ACC112 (cell line): ENCODE results near the gene SNX1.
"Not testable (repeated sequence)": the region's sequence is repeated elsewhere in the genome, so short reads cannot be mapped to it uniquely, and the experiment has no call there.

Experiments used
- H2AFZ ChIP-seq: fragments of 200-600 bp; sonication (generic); one replicate; pipeline ENCODE4 v1.6.0; 2017; ENCODE audit warnings: antibody characterized with exemption, low read length; ENCODE audit not compliant: unreplicated experiment
- H3K27ac ChIP-seq: fragments of 200-600 bp; sonication (generic); 2 replicates; pipeline ENCODE4 v1.5.1; 2014; ENCODE audit warnings: low read depth, mild to moderate bottlenecking, antibody characterized with exemption, low read length, moderate library complexity
- H3K27me3 ChIP-seq: fragments of 200-600 bp; sonication (generic); 2 replicates; pipeline ENCODE4 v1.6.1; 2014; ENCODE audit warnings: mild to moderate bottlenecking, antibody characterized with exemption, low read length, moderate library complexity, mixed read lengths; ENCODE audit not compliant: insufficient read depth
- H3K36me3 ChIP-seq: fragments of 200-600 bp; sonication (generic); 2 replicates; pipeline ENCODE4 v1.6.1; 2016; ENCODE audit warnings: mild to moderate bottlenecking, antibody characterized with exemption, low read length, moderate library complexity, mixed read lengths; ENCODE audit not compliant: insufficient read depth
- H3K4me1 ChIP-seq: fragments of 200-600 bp; sonication (generic); one replicate; pipeline ENCODE4 v1.6.1; 2016; ENCODE audit warnings: low read length, mixed read lengths; ENCODE audit not compliant: insufficient read depth, unreplicated experiment, control insufficient read depth
- H3K4me3 ChIP-seq: fragments of 200-600 bp; sonication (generic); 2 replicates; pipeline ENCODE4 v1.5.1; 2014; ENCODE audit warnings: mild to moderate bottlenecking, low read depth, low read length
- H3K79me2 ChIP-seq: fragments of 200-600 bp; sonication (generic); one replicate; pipeline ENCODE4 v1.6.0; 2016; ENCODE audit warnings: low read length; ENCODE audit not compliant: control insufficient read depth, unreplicated experiment, insufficient read depth

SNX1 gene

DNA sequence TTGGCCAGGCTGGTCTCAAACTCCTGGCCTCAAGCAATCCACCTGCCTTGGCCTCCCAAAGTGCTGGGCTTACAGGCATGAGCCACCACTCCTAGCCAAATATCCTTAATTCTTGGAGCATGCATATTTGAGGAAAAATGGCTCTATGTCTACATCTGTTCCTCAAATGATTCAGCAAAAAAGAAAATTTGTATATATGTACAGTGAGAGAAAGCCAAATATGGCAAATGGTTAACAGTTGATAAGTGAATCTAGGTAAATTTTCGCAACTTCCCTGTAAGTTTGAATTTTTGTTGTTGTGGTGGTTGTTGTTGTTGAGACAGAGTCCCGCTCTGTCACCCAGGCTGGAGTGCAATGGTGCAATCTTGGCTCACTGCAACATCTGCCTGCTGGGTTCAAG lies 36.7 kb upstream of the SNX1 start:
- not testable (repeated sequence) for H3K4me1 ChIP-seq, H3K27me3 ChIP-seq, H3K27ac ChIP-seq, H3K79me2 ChIP-seq, H3K36me3 ChIP-seq, H2AFZ ChIP-seq, H3K4me3 ChIP-seq

DNA sequence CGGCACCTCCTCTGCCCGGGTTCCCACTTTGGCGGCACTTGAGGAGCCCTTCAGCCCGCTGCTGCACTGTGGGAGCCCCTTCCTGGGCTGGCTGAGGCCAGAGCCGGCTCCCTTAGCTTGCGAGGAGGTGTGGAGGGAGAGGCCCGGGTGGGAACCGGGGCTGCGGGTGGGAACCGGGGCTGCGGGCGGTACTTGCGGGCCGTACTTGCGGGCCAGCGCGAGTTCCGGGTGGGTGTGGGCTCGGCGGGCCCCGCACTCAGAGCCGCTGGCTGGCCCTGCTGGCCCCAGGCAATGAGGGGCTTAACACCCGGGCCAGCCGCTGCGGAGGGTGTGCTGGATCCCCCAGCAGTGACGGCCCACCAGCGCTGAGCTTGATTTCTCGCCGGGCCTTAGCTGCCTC lies 35.1 kb upstream of the SNX1 start:
- no peak overlapping the region for H3K4me3 ChIP-seq
- no peaks in the 10 kb centered on the region for H3K36me3 ChIP-seq
- H3K27ac ChIP-seq = no peak overlapping the region
- H2AFZ ChIP-seq = no peak overlapping the region
- H3K4me1 ChIP-seq = peaks cover 6% of the 10 kb centered on the region
- no peaks in the 10 kb centered on the region for H3K79me2 ChIP-seq
- no peaks in the 10 kb centered on the region for H3K27me3 ChIP-seq

DNA sequence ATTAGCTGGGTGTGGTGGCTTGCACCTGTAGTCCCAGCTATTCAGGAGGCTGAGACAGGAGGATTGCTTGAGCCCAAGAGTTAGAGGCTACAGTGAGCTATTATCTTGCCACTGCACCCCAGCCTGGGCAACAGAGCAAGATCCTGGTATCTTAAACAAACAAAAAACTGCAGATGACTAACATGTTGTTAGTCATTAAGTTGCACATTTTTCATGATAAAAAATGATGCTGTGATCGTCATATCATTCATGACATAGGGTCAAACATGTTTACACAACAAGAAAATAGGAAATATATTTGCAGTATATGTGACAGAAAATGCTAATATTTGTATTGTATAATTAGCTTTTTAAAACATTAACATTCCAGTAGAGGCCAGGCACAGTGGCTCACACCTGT lies 29.3 kb upstream of the SNX1 start:
- Histone ChIP-seq H3K4me1 (peaks cover 21% of the 10 kb centered on the region), H2AFZ (no peak overlapping the region), H3K27me3 (no peaks in the 10 kb centered on the region), H3K36me3 (no peaks in the 10 kb centered on the region), H3K27ac (no peak overlapping the region), H3K79me2 (no peaks in the 10 kb centered on the region), H3K4me3 (no peak overlapping the region)

DNA sequence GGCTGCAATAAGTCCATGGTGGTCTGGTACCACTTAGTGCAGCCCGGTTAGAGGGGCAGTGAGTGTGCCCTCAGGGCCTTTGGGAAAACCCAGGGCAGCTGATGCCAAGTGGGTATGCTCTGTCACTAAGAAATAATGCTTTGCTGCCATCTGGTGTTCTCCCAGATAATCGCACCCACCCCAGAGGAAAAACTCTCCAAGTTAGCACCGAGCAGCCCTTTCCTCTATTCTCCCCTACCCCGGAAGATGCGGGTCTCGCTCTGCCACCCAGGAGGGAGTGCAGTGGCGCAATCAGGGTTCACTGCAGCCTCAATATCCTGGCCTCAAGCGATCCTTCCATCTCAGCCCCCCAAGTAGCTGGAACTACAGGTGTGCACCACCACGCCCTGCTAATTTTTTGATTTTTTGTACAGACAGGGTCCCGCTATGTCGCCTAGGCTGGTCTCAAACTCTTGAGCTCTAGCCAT lies 28.2 kb upstream of the SNX1 start:
- Histone ChIP-seq H3K27ac (no peak overlapping the region), H3K4me3 (no peak overlapping the region), H3K36me3 (0 out of 2 replicates have a peak, but pooled peaks cover 4% of the 10 kb centered on the region), H3K4me1 (peaks cover 33% of the 10 kb centered on the region), H3K79me2 (no peaks in the 10 kb centered on the region), H2AFZ (no peak overlapping the region), H3K27me3 (no peaks in the 10 kb centered on the region)

GRCh38 chr15:64068133-64068532 lies 27.6 kb upstream of the SNX1 start:
- Histone ChIP-seq H3K4me3 (no peak overlapping the region), H3K79me2 (no peaks in the 10 kb centered on the region), H3K27me3 (no peaks in the 10 kb centered on the region), H3K4me1 (peaks cover 38% of the 10 kb centered on the region), H3K36me3 (0 out of 2 replicates have a peak, but pooled peaks cover 4% of the 10 kb centered on the region), H2AFZ (no peak overlapping the region), H3K27ac (no peak overlapping the region)

GRCh38 chr15:64070106-64070505 lies 25.7 kb upstream of the SNX1 start:
- Histone ChIP-seq H3K4me3 (no peak overlapping the region), H2AFZ (no peak overlapping the region), H3K27ac (peak overlapping the region; percentile 82; the same call in 1 of the 2 replicates), H3K36me3 (0 out of 2 replicates have a peak, but pooled peaks cover 4% of the 10 kb centered on the region), H3K27me3 (no peaks in the 10 kb centered on the region), H3K79me2 (no peaks in the 10 kb centered on the region), H3K4me1 (peaks cover 44% of the 10 kb centered on the region)

DNA sequence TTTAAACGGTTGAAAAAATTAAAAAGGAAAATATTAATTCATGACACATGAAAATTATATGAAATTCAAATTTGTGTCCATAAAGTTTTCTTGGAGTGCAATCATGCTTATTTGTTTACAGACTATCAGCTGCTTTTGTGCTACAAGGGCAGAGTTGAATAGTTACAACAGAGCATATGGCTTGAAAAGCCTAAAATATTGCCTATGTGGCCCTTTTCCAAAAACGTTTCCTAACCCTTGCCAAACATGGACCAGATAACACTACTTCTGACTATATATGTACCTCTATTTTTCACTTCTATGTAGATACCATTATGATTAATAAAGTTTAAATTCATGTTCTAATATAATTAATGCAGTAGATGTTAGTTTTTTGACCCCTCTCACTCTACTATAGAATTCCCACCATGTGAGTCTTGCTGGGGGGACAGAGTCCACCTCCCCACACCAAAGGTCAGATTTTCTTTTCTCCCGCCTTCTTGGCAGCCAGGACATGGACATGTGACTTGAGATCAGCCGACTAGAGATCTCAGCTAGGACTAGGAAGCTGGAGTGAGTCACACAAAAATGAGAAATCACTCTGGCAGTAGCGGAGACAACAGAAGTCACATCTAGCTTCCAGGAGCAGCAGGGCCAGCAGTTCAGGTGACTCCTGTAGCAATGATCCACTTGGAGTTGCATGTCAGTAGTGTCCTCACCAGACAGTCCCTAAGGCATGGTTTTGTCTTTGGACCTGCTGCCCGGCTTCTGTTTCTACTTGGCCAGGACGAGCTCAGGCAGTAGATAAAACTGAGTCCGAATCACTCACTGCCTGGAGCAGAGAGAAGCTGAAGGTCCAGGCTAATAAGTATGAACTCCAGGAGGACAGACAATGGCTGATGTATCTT lies 24.6 kb upstream of the SNX1 start:
- Histone ChIP-seq H3K4me1 (peaks cover 44% of the 10 kb centered on the region), H3K27ac (peak overlapping the region; percentile 82), H2AFZ (no peak overlapping the region), H3K27me3 (no peaks in the 10 kb centered on the region), H3K4me3 (no peak overlapping the region), H3K36me3 (0 out of 2 replicates have a peak, but pooled peaks cover 4% of the 10 kb centered on the region), H3K79me2 (no peaks in the 10 kb centered on the region)

DNA sequence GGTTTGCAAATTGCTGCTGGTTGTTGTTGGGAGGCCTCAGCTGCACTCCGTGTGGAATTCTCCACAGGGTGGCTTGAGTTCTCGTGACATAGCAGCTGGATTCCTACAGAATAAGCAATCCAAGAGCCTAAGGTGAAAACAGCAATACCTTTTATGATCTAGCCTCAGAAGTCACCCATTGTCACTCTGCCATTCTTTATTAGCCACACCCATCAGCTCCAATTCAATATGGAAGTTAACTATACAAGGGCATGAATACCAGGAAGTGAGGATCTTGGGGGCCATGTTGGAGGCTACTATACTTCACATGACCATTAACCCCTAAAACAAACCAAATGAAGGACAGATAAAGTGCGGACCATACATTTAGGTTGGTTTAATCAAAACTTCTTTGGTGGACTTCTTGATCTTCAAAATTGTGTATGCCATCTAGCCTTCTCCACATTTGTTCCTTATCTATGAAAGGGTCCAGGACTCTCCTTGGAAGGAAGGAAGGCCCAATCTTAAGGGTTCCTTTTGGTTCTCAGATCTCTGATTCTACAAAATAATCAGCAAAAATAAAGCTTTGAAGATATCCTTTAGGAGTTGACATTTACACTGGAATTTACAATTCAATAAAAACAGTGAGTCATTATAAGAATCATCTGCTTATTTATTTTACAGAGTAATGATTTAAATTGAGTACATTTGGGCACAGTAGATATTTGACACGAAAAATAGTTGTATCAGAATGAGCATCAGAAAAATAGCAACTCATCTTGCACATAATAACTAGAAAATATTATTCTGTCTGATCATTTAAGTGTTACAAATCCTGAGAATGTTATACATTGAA lies 23.6 kb upstream of the SNX1 start:
- Histone ChIP-seq H3K79me2 (no peaks in the 10 kb centered on the region), H3K27ac (peak overlapping the region; percentile 82), H2AFZ (no peak overlapping the region), H3K36me3 (0 out of 2 replicates have a peak, but pooled peaks cover 4% of the 10 kb centered on the region), H3K4me3 (0 out of 2 replicates have a peak overlapping the region, but pooled peaks have one; percentile 5), H3K4me1 (peaks cover 44% of the 10 kb centered on the region), H3K27me3 (no peaks in the 10 kb centered on the region)

GRCh38 chr15:64072812-64073211 lies 23.0 kb upstream of the SNX1 start:
- peak overlapping the region; percentile 82 for H3K27ac ChIP-seq
- H3K27me3 ChIP-seq = no peaks in the 10 kb centered on the region
- H2AFZ ChIP-seq = no peak overlapping the region
- peaks cover 3% of the 10 kb centered on the region for H3K79me2 ChIP-seq
- H3K4me1 ChIP-seq = peaks cover 44% of the 10 kb centered on the region
- H3K36me3 ChIP-seq = peaks cover 9% of the 10 kb centered on the region; the same call in 1 of the 2 replicates
- H3K4me3 ChIP-seq = 0 out of 2 replicates have a peak overlapping the region, but pooled peaks have one; percentile 5

GRCh38 chr15:64073496-64073895 lies 22.3 kb upstream of the SNX1 start:
- Histone ChIP-seq H3K27ac (peak overlapping the region; percentile 82), H3K4me1 (peaks cover 44% of the 10 kb centered on the region)
- H3K27me3 ChIP-seq, H2AFZ ChIP-seq, H3K4me3 ChIP-seq, H3K79me2 ChIP-seq, H3K36me3 ChIP-seq: not testable (repeated sequence)
